Measurements from ENCODE around the gene FBXW12.

DNA sequence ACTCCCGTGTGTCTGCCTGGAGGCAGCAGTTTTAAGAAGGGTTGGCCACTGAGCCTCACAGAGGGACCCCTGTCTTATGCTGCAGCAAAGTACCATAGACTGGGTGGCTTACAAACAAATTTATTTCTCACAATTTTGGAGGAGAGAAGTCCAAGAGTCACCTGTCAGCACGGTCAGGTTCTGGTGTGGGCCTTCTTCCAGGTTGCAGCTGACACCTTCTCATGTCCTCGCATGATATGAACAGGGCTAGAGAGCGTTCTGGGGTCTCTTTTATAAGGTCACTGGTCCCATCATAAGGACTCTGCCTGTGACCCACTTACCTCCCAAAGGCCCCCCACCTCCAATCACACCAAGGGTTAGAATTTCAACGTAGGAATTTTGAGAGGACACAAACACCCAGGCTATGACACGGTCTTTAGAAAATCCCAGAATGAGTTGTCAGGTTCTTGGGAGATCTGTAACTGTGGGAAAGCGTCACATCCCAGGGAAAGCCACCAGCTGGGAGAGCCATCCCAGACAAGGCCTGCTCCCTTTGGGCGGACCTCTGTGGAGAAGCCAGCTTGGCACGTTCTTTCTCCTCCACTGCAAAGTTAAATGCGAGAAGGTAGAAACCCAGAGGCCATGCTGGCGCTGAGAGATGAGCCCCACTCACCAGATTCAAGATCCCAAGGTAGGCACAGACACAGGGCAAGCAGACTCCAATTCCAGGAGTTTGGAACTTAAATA is at the start of gene FBXW12:
- TF ChIP-seq, protein P1, sequence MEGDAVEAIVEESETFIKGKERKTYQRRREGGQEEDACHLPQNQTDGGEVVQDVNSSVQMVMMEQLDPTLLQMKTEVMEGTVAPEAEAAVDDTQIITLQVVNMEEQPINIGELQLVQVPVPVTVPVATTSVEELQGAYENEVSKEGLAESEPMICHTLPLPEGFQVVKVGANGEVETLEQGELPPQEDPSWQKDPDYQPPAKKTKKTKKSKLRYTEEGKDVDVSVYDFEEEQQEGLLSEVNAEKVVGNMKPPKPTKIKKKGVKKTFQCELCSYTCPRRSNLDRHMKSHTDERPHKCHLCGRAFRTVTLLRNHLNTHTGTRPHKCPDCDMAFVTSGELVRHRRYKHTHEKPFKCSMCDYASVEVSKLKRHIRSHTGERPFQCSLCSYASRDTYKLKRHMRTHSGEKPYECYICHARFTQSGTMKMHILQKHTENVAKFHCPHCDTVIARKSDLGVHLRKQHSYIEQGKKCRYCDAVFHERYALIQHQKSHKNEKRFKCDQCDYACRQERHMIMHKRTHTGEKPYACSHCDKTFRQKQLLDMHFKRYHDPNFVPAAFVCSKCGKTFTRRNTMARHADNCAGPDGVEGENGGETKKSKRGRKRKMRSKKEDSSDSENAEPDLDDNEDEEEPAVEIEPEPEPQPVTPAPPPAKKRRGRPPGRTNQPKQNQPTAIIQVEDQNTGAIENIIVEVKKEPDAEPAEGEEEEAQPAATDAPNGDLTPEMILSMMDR (IDR thresholded peaks at IDR 0.05): no peak
- TF ChIP-seq POLR2A (IDR thresholded peaks at IDR 0.05): no peak

Measured in testis (tissue), 2 donors.